Measurements from ENCODE around the gene TRAK2. TPM values are rescaled to one million over a fixed set of nuclear protein-coding genes. Genes with fewer than 3 reads are reported as not detected.

TRAK2 gene
- total RNA-seq, 2 donors from 2014 or later, result 14.8 to 15.2 TPM

- Histone ChIP-seq H3K9ac (ENCODE audit: extremely low read depth, low read length, poor library complexity, severe bottlenecking) (no peak overlapping the region), H3K4me3 (ENCODE audit: low read length) (no peak overlapping the region), H3K9me3 (ENCODE audit: control insufficient read depth, low read length) (no peaks in the 10 kb centered on the region), H3K27ac (ENCODE audit: low read depth, low read length) (no peak overlapping the region), H3K27me3 (ENCODE audit: control insufficient read depth, insufficient read depth, low read length, poor library complexity, severe bottlenecking) (no peaks in the 10 kb centered on the region), H3K4me1 (ENCODE audit: control insufficient read depth, insufficient read depth, low read length) (peaks cover 10% of the 10 kb centered on the region), H3K36me3 (ENCODE audit: control insufficient read depth, insufficient read depth, low read length) (peaks cover 13% of the 10 kb centered on the region)
- no peaks in the 10 kb centered on the region for H3K27me3 Mint-ChIP-seq (ENCODE audit: insufficient read depth)
- H3K4me1 Mint-ChIP-seq, result peaks cover 16% of the 10 kb centered on the region
- no peak for TF ChIP-seq CTCF (conservative IDR thresholded peaks at IDR 0.05)
- no peak for DNase-seq
- 100% methylated on average over 1 to 2 of the region's 3 CpGs for WGBS, 2 experiments (ENCODE audit: insufficient coverage in 1 of 2, insufficient read length in 1 of 2)
- no peak overlapping the region for H3K27ac Mint-ChIP-seq
- no peak overlapping the region for H3K4me3 Mint-ChIP-seq
- H3K36me3 Mint-ChIP-seq (ENCODE audit: low read depth), result peaks cover 5% of the 10 kb centered on the region
- H3K9me3 Mint-ChIP-seq, result no peaks in the 10 kb centered on the region
Observed at GRCh38 chr2:201401815-201402214, 49.4 kb downstream of the TRAK2 start.

- Histone ChIP-seq H3K27ac (ENCODE audit: low read depth, low read length) (no peak overlapping the region), H3K27me3 (ENCODE audit: control insufficient read depth, insufficient read depth, low read length, poor library complexity, severe bottlenecking) (no peaks in the 10 kb centered on the region), H3K36me3 (ENCODE audit: control insufficient read depth, insufficient read depth, low read length) (peaks cover 43% of the 10 kb centered on the region), H3K9me3 (ENCODE audit: control insufficient read depth, low read length) (no peaks in the 10 kb centered on the region), H3K4me3 (ENCODE audit: low read length) (no peak overlapping the region), H3K4me1 (ENCODE audit: control insufficient read depth, insufficient read depth, low read length) (no peaks in the 10 kb centered on the region), H3K9ac (ENCODE audit: extremely low read depth, low read length, poor library complexity, severe bottlenecking) (no peak overlapping the region)
- H3K27ac Mint-ChIP-seq, result no peak overlapping the region
- H3K36me3 Mint-ChIP-seq (ENCODE audit: low read depth), result peaks cover 19% of the 10 kb centered on the region
- DNase-seq, result no peak
- no peaks in the 10 kb centered on the region for H3K27me3 Mint-ChIP-seq (ENCODE audit: insufficient read depth)
- WGBS, 2 experiments (ENCODE audit: insufficient coverage in 1 of 2, insufficient read length in 1 of 2), result 77 to 84% methylated on average over 8 of the region's 8 CpGs
- TF ChIP-seq CTCF (conservative IDR thresholded peaks at IDR 0.05), result no peak
- no peak overlapping the region for H3K4me3 Mint-ChIP-seq
- peaks cover 4% of the 10 kb centered on the region for H3K4me1 Mint-ChIP-seq
- no peaks in the 10 kb centered on the region for H3K9me3 Mint-ChIP-seq
Observed at GRCh38 chr2:201396595-201396994, 54.7 kb downstream of the TRAK2 start.

- no peak overlapping the region for H3K27ac Mint-ChIP-seq
- H3K4me3 Mint-ChIP-seq, result no peak overlapping the region
- no peak overlapping the region for H3K4me3 ChIP-seq (ENCODE audit: low read length)
- peaks cover 52% of the 10 kb centered on the region for H3K36me3 ChIP-seq (ENCODE audit: control insufficient read depth, insufficient read depth, low read length)
- H3K9me3 ChIP-seq (ENCODE audit: control insufficient read depth, low read length), result no peaks in the 10 kb centered on the region
- no peak overlapping the region for H3K27ac ChIP-seq (ENCODE audit: low read depth, low read length)
- H3K4me1 Mint-ChIP-seq, result no peaks in the 10 kb centered on the region
- no peak for DNase-seq
- no peak for TF ChIP-seq CTCF (conservative IDR thresholded peaks at IDR 0.05)
- WGBS, 2 experiments (ENCODE audit: insufficient coverage in 1 of 2, insufficient read length in 1 of 2), result 93 to 100% methylated on average over 1 of the region's 1 CpG
- no peaks in the 10 kb centered on the region for H3K9me3 Mint-ChIP-seq
- H3K4me1 ChIP-seq (ENCODE audit: control insufficient read depth, insufficient read depth, low read length), result no peaks in the 10 kb centered on the region
- H3K36me3 Mint-ChIP-seq (ENCODE audit: low read depth), result peaks cover 20% of the 10 kb centered on the region
- no peak overlapping the region for H3K9ac ChIP-seq (ENCODE audit: extremely low read depth, low read length, poor library complexity, severe bottlenecking)
- no peaks in the 10 kb centered on the region for H3K27me3 ChIP-seq (ENCODE audit: control insufficient read depth, insufficient read depth, low read length, poor library complexity, severe bottlenecking)
- H3K27me3 Mint-ChIP-seq (ENCODE audit: insufficient read depth), result no peaks in the 10 kb centered on the region
Observed at GRCh38 chr2:201383136-201383535, 68.1 kb downstream of the TRAK2 start.
